ENCODE measurements around the gene GCNT3.

Gene GCNT3

DNA sequence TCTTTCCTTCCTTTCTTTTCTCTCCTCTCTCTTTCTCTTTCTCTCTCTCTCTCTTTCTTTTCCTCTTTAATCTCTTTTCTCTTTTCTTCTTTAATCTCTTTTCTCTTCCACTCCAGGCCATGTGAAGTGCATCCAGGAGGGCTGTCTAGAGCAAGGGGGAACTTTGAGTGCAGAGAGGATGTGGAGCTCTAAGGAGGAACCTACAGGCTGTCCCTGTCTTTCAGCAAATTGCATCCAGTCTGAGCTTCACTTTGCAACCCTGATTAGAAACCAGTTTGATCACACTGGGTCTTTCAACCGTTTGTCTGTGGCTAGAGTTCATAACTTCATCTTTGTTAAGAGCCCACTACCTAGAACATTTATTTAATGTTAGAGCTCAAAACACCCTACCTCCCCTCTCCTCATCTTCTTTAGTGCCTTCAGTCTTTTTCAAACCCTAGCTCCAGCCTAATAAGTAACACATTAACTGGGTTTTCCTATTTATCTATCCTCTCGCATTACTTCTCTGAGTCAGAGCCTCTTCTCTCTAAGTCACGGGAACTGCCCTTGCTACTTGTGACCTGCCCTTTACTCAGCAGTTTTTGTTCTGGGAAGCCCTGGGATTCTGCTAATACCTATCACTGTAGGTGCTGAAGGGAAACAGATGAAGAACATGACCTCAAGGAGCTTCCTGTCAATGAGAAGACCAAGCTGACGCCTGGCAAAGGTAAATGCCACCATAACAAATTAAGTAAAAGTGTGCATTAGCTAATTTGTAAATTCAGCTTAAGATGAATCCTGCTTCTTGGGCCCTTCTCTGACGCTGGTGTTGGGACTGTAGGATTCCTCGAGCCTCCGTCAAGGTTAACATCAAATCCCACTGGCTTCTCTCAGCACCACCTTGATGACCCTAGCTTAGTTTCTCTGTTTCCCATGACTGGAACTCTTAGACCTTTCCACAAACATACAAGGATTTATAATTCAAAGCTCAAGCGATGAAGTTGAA lies at the start of gene GCNT3:
TSS of gene GCNT3 (plus strand) at position 508 of the 985 bp plus-strand sequence. CDS start 6,456 bp downstream, outside the sequence.
- DNase-seq = no peak

- no peak for DNase-seq
Measured at GRCh38 chr15:59562448-59563186, 49.0 kb upstream of the GCNT3 start.

GRCh38 chr15:59565299-59565698 lies 46.3 kb upstream of the GCNT3 start:
- DNase-seq = no peak

GRCh38 chr15:59567324-59567723 lies 44.3 kb upstream of the GCNT3 start:
- DNase-seq = no peak

GRCh38 chr15:59569477-59569876 lies 42.1 kb upstream of the GCNT3 start:
- no peak for DNase-seq

- DNase-seq = no peak
Measured at GRCh38 chr15:59570315-59570714, 41.3 kb upstream of the GCNT3 start.

- DNase-seq = no peak
Measured at GRCh38 chr15:59571606-59572005, 40.0 kb upstream of the GCNT3 start.

- no peak for DNase-seq
Measured at GRCh38 chr15:59583088-59583487, 28.5 kb upstream of the GCNT3 start.

- no peak for DNase-seq
Measured at GRCh38 chr15:59587085-59587826, 24.3 kb upstream of the GCNT3 start.

DNA sequence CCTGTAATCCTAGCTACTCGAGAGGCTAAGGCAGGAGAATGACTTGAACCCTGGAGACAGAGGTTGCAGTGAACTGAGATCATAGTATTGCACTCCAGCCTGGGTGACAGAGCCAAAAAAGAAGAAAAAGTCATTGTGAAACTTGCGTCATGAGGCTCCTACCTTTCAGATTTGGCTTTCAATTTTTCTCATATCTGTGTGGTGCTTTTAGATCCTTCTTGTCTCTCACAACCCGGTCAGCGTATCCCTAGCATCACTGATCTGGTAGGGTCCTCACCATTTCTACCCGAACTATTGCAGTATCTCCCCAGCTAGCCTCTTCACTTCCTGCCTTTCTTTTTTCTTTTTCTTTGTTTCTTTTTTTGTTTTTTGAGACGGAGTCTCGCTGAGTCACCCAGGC lies 21.6 kb upstream of the GCNT3 start:
- no peak for DNase-seq

- DNase-seq = no peak
Measured at GRCh38 chr15:59591356-59591755, 20.2 kb upstream of the GCNT3 start.

- DNase-seq = no peak
Measured at GRCh38 chr15:59594493-59594942, 17.1 kb upstream of the GCNT3 start.

DNA sequence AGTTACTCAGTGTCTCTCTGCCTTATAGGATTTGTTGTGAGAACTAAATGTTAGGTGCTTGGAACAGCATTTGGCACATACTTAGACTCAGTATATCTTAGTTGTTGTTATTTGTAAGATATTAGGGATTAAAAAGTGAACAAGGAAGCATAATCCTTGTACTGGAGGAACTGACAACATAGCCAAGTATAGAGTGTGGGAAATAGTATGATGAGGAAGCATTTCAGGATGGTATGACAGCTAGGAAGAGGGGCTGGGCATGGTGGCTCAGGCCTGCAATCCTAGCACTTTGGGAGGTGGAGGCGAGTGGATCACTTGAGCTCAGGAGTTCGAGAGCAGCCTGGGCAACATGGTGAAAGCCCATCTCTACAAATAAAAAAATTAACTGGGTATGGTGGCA lies 16.6 kb upstream of the GCNT3 start:
- no peak for DNase-seq

DNA sequence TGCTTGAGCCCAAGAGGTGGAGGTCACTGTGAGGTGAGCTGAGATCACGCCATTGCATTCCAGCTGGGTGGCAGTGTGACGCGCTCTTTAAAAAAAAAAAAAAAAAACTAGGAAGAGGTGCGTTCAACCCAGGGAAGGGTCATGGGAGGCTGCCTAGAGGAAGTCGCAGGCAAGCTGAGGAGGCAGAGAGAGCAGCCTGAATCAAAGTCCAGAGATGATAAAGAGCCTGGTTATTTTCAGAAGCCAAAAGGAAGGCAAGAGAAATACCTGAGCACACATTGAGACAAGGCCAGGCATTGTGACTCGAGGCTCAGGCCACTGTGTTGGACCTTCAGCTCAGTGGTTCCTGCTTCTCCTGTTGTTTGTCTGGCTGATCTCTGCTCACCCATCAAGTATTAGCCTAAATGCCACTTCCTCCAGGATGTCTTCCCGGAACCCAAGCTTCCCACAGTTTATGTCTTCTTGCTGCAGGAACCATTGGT lies 16.1 kb upstream of the GCNT3 start:
- no peak for DNase-seq

DNA sequence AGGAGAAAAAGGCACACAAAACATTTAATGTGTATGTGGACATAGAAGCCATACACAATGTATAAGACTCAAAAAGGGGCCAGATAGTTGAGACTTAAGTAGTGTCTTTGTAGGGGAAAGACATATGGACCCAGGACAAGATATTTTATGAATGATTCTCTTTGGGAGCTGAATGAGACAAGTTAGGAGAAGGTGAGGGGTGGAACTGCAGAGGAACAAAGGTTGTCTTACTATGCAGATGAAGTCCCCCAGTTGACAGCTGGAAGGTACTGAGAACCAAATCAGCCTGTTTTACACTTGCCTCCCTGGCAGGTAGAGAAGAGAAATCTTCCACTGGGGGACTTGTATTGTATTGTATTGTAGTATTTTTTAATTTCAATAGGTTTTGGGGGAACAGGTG lies 14.9 kb upstream of the GCNT3 start:
- no peak for DNase-seq

GRCh38 chr15:59598461-59598860 lies 13.1 kb upstream of the GCNT3 start:
- DNase-seq = no peak

- no peak for DNase-seq
Measured at GRCh38 chr15:59605994-59606393, 5.6 kb upstream of the GCNT3 start.

GRCh38 chr15:59609730-59610712 lies 1.6 kb upstream of the GCNT3 start:
- no peak for DNase-seq

- DNase-seq = no peak
Measured at GRCh38 chr15:59614153-59614552, 2.6 kb downstream of the GCNT3 start.

DNA sequence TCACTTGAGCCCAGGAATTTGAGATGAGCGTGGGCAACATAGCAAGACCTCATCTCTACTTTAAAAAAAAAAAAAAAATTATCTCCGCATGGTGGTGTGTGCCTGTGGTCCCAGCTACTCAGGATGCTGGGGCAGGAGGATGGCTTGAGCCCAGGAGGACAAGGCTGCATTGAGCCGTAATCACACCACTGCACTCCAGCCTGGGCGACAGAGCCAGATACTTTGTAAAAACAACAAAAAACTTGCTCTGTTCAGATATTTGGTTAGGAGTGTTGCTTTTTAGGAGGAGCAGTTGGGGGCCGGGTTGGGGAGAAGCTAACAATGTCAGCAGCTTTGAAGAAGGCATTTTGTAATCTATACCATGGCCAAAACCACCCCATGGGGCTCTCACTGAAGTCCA lies 4.1 kb downstream of the GCNT3 start:
- DNase-seq = no peak

DNA sequence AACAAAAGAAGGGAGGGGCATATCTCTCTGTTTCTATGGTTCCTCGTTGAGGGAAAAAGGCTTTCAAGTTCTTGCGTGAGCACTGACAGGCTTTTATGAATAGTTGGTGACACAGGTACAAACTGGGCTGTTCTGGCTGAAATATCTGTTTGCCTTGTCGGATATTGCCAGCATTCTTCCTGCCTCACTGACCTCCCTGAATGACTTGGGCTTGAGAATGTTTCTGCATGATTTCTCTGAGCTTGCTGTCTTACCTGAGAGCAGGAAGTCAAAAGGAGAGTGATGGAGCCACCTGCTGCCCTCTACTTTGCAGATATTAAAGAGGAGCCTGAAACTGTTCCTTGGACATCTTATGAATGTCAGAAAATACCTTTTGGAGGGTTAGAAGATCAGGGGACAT lies 4.8 kb downstream of the GCNT3 start:
- DNase-seq = no peak

All from C1 segment of cervical spinal cord (tissue), 14 donors.